Activated T-helper 2 cell treated with anti-CD3 and anti-CD28 coated beads, Interferon-gamma antibody, Interleukin-2, Interleukin-4, amounts not matched to agents 10 μg/mL and 5 μg/mL and 100 μg/mL, durations not matched to agents 14 hours and 24 hours and 36 hours (primary cell): ENCODE results near the gene CAMK1D. TPM values are rescaled to one million over a fixed set of nuclear protein-coding genes. Genes with fewer than 3 reads are reported as not detected.

ENCODE experiments used
- DNase-seq: peaks from one replicate; pipeline ENCODE4 v3.0.0; 2021; ENCODE audit warnings: low spot score
- H3K27ac Mint-ChIP-seq: one replicate; pipeline ENCODE4 v1.8.0; 2021; ENCODE audit warnings: mixed read lengths
- H3K27me3 Mint-ChIP-seq: one replicate; pipeline ENCODE4 v1.8.0; 2021; ENCODE audit warnings: low read depth, mixed read lengths
- H3K36me3 Mint-ChIP-seq: one replicate; pipeline ENCODE4 v1.8.0; 2021; ENCODE audit warnings: low read depth, mixed read lengths
- H3K4me1 Mint-ChIP-seq: one replicate; pipeline ENCODE4 v1.8.0; 2021; ENCODE audit warnings: low read depth, mixed read lengths
- H3K4me3 Mint-ChIP-seq: one replicate; pipeline ENCODE4 v1.8.0; 2021; ENCODE audit warnings: low read depth, mild to moderate bottlenecking, moderate library complexity, mixed read lengths
- H3K9me3 Mint-ChIP-seq: one replicate; pipeline ENCODE4 v1.8.0; 2021; ENCODE audit warnings: mixed read lengths
- intact Hi-C: fragments of 100-400 bp; cut with micrococcal nuclease; formaldehyde crosslinking; loops from one replicate; pipeline ENCODE4 v1.15.1; 2023
- total RNA-seq: library from RNA; stranded (reverse); gene quantifications from 2 replicates; pipeline ENCODE4 v1.2.3, GENCODE V29; 2022

Gene CAMK1D
- total RNA-seq, 1 donor from 2014 or later, result 5.7 TPM

- Mint-ChIP-seq H3K9me3 (peaks cover 5% of the 10 kb centered on the region), H3K4me1 (peaks cover 22% of the 10 kb centered on the region), H3K36me3 (peaks cover 4% of the 10 kb centered on the region), H3K4me3 (no peak overlapping the region), H3K27me3 (peaks cover 3% of the 10 kb centered on the region), H3K27ac (no peak overlapping the region)
- DNase-seq, result no peak
- intact Hi-C loops, result no loop called here
Observed at GRCh38 chr10:12416344-12417050, 67.2 kb downstream of the CAMK1D start.

- H3K36me3 Mint-ChIP-seq, result peaks cover 4% of the 10 kb centered on the region
- H3K4me1 Mint-ChIP-seq, result peaks cover 22% of the 10 kb centered on the region
- no peak overlapping the region for H3K4me3 Mint-ChIP-seq
- intact Hi-C loops, result no loop called here
- H3K9me3 Mint-ChIP-seq, result peaks cover 5% of the 10 kb centered on the region
- H3K27ac Mint-ChIP-seq, result no peak overlapping the region
- DNase-seq, result no peak
- peaks cover 3% of the 10 kb centered on the region for H3K27me3 Mint-ChIP-seq
Observed at GRCh38 chr10:12417331-12417730, 68.0 kb downstream of the CAMK1D start.

- intact Hi-C loops, result loop anchor here (2.0 kb wide), 2 partner anchors 13 to 31 kb away; no protein-coding TSS in a partner anchor
- H3K4me1 Mint-ChIP-seq, result peaks cover 18% of the 10 kb centered on the region
Observed at GRCh38 chr10:12418000-12418399, 68.7 kb downstream of the CAMK1D start.

GRCh38 chr10:12418725-12419261 lies 69.4 kb downstream of the CAMK1D start:
- Mint-ChIP-seq H3K27me3 (peaks cover 3% of the 10 kb centered on the region), H3K9me3 (no peaks in the 10 kb centered on the region), H3K36me3 (no peaks in the 10 kb centered on the region), H3K4me3 (no peak overlapping the region), H3K27ac (no peak overlapping the region), H3K4me1 (peaks cover 13% of the 10 kb centered on the region)
- intact Hi-C loops, result loop anchor here (2.0 kb wide), 2 partner anchors 14 to 30 kb away; no protein-coding TSS in a partner anchor
- DNase-seq, result no peak

More at GRCh38 chr10:12418000-12418399, 68.7 kb downstream of the CAMK1D start:
- no peak for DNase-seq
- Mint-ChIP-seq H3K4me3 (no peak overlapping the region), H3K36me3 (peaks cover 4% of the 10 kb centered on the region), H3K27ac (no peak overlapping the region), H3K27me3 (peaks cover 3% of the 10 kb centered on the region), H3K9me3 (peaks cover 5% of the 10 kb centered on the region)

- intact Hi-C loops, result loop anchor here (2.0 kb wide), 2 partner anchors 15 to 29 kb away; no protein-coding TSS in a partner anchor
- H3K27ac Mint-ChIP-seq, result no peak overlapping the region
- peaks cover 13% of the 10 kb centered on the region for H3K4me1 Mint-ChIP-seq
- H3K9me3 Mint-ChIP-seq, result no peaks in the 10 kb centered on the region
- peak; percentile 13 for DNase-seq
- no peak overlapping the region for H3K4me3 Mint-ChIP-seq
- H3K27me3 Mint-ChIP-seq, result peaks cover under 1% of the 10 kb centered on the region
- no peaks in the 10 kb centered on the region for H3K36me3 Mint-ChIP-seq
Observed at GRCh38 chr10:12419262-12419847, 70.0 kb downstream of the CAMK1D start.

GRCh38 chr10:12420530-12421120 lies 71.3 kb downstream of the CAMK1D start:
- H3K27ac Mint-ChIP-seq, result no peak overlapping the region

GRCh38 chr10:12422189-12422588 lies 72.8 kb downstream of the CAMK1D start:
- Mint-ChIP-seq H3K4me1 (peaks cover 13% of the 10 kb centered on the region), H3K9me3 (no peaks in the 10 kb centered on the region), H3K4me3 (no peak overlapping the region), H3K27ac (no peak overlapping the region), H3K27me3 (no peaks in the 10 kb centered on the region), H3K36me3 (no peaks in the 10 kb centered on the region)
- intact Hi-C loops, result no loop called here
- DNase-seq, result no peak

More at GRCh38 chr10:12420530-12421120, 71.3 kb downstream of the CAMK1D start:
- intact Hi-C loops, result no loop called here
- Mint-ChIP-seq H3K4me1 (peaks cover 13% of the 10 kb centered on the region), H3K36me3 (no peaks in the 10 kb centered on the region), H3K9me3 (no peaks in the 10 kb centered on the region), H3K4me3 (no peak overlapping the region), H3K27me3 (no peaks in the 10 kb centered on the region)
- no peak for DNase-seq

GRCh38 chr10:12423896-12424295 lies 74.5 kb downstream of the CAMK1D start:
- no peak overlapping the region for H3K4me3 Mint-ChIP-seq
- intact Hi-C loops, result no loop called here
- no peaks in the 10 kb centered on the region for H3K27me3 Mint-ChIP-seq
- no peak for DNase-seq
- no peak overlapping the region for H3K27ac Mint-ChIP-seq
- no peaks in the 10 kb centered on the region for H3K36me3 Mint-ChIP-seq
- H3K4me1 Mint-ChIP-seq, result peaks cover 10% of the 10 kb centered on the region
- H3K9me3 Mint-ChIP-seq, result no peaks in the 10 kb centered on the region

GRCh38 chr10:12427276-12427675 lies 77.9 kb downstream of the CAMK1D start:
- Mint-ChIP-seq H3K4me1 (no peaks in the 10 kb centered on the region), H3K36me3 (no peaks in the 10 kb centered on the region), H3K27me3 (peaks cover 3% of the 10 kb centered on the region), H3K4me3 (no peak overlapping the region), H3K27ac (no peak overlapping the region), H3K9me3 (no peaks in the 10 kb centered on the region)
- intact Hi-C loops, result no loop called here
- no peak for DNase-seq

- Mint-ChIP-seq H3K4me1 (no peaks in the 10 kb centered on the region), H3K27ac (no peak overlapping the region), H3K9me3 (no peaks in the 10 kb centered on the region), H3K36me3 (no peaks in the 10 kb centered on the region), H3K27me3 (peaks cover 7% of the 10 kb centered on the region), H3K4me3 (no peak overlapping the region)
- intact Hi-C loops, result no loop called here
- no peak for DNase-seq
Observed at GRCh38 chr10:12428447-12429135, 79.2 kb downstream of the CAMK1D start.

- Mint-ChIP-seq H3K27ac (no peak overlapping the region), H3K4me1 (no peaks in the 10 kb centered on the region), H3K27me3 (peaks cover 10% of the 10 kb centered on the region), H3K9me3 (no peaks in the 10 kb centered on the region), H3K4me3 (no peak overlapping the region), H3K36me3 (no peaks in the 10 kb centered on the region)
- no peak for DNase-seq
- intact Hi-C loops, result no loop called here
Observed at GRCh38 chr10:12430406-12430982, 81.1 kb downstream of the CAMK1D start.
